WI38 (cell line): Measurements from ENCODE around the gene C1orf53.
"Not testable (repeated sequence)": the region's sequence is repeated elsewhere in the genome, so short reads cannot be mapped to it uniquely, and the experiment has no call there.

Source experiments
- H3K4me3 ChIP-seq: 2 replicates; pipeline ENCODE4 v1.5.1; 2011; ENCODE audit warnings: low read depth, mild to moderate bottlenecking, control low read depth, low read length
- CTCF ChIP-seq: IDR thresholded peaks from 2 replicates; pipeline ENCODE4 v1.5.1; 2012; ENCODE audit warnings: low read depth, mild to moderate bottlenecking, control low read depth, low read length

The C1orf53 gene

GRCh38 chr1:197868751-197869489 lies 33.5 kb upstream of the C1orf53 start:
- TF ChIP-seq CTCF: peak; percentile 58
- H3K4me3 ChIP-seq: no peak overlapping the region

GRCh38 chr1:197869490-197870077 lies 32.8 kb upstream of the C1orf53 start:
- H3K4me3 ChIP-seq: no peak overlapping the region
- no peak for TF ChIP-seq CTCF

GRCh38 chr1:197876894-197877293 lies 25.5 kb upstream of the C1orf53 start:
- H3K4me3 ChIP-seq: no peak overlapping the region
- TF ChIP-seq CTCF: no peak

DNA sequence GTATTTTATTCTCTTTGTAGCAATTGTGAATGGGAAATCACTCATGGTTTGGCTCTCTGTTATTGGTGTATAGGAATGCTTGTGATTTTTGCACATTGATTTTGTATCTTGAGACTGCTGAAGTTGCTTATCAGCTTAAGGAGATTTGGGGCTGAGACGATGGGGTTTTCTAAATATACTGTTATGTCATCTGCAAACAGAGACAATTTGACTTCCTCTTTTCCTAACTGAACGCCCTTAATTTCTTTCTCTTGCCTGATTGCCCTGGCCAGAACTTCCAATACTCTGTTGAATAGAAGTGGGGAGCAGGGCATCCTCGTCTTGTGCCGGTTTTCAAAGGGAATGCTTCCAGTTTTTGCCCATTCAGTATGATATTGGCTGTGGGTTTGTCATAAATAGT lies 22.0 kb upstream of the C1orf53 start:
- not testable (repeated sequence) for H3K4me3 ChIP-seq

- H3K4me3 ChIP-seq: not testable (repeated sequence)
Measured at GRCh38 chr1:197882241-197882640, 20.2 kb upstream of the C1orf53 start.

GRCh38 chr1:197884173-197884572 lies 18.3 kb upstream of the C1orf53 start:
- TF ChIP-seq CTCF: no peak
- H3K4me3 ChIP-seq: no peak overlapping the region

DNA sequence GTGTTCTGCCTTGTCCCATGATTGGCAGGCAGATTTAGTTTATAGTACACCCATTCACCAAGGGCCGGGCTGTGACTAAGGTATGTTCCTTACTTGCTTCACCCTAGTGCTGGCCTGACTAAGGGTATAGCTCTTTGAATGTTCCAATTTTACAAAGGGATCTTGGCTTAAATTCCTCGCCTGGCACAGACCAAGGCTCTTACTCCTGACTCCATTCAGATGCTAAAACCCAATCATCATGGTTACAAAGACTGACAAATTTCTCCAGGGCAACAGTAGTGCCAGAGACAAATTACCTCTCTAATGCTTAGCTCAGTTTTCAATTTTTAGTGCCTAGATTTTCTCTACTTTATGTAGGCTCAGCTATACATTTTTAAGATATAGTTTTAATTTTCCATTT lies 11.5 kb upstream of the C1orf53 start:
- H3K4me3 ChIP-seq: no peak overlapping the region
- no peak for TF ChIP-seq CTCF

- H3K4me3 ChIP-seq: no peak overlapping the region
- no peak for TF ChIP-seq CTCF
Measured at GRCh38 chr1:197892684-197893083, 9.7 kb upstream of the C1orf53 start.
